Suprapubic skin (tissue), 4 donors: ENCODE results near the gene NCKAP5. TPM values are rescaled to one million over a fixed set of nuclear protein-coding genes. Genes with fewer than 3 reads are reported as not detected.

ENCODE experiments used
- DNase-seq, 2 donors: peaks; one replicate each; pipeline ENCODE4 v3.0.0-alpha.2; 2019; ENCODE audit warnings: low spot score in 2 of 2
- H3K27ac ChIP-seq: fragments of 200-600 bp; sonication (generic); one replicate; pipeline ENCODE4 v1.5.1; 2019
- H3K27me3 ChIP-seq: fragments of 200-600 bp; sonication (generic); one replicate; pipeline ENCODE4 v1.5.1; 2019
- H3K36me3 ChIP-seq: fragments of 200-600 bp; sonication (generic); one replicate; pipeline ENCODE4 v1.5.1; 2019
- H3K4me1 ChIP-seq: fragments of 200-600 bp; sonication (generic); one replicate; pipeline ENCODE4 v1.5.1; 2019
- H3K4me3 ChIP-seq: fragments of 200-600 bp; sonication (generic); one replicate; pipeline ENCODE4 v1.5.1; 2019; ENCODE audit warnings: mild to moderate bottlenecking
- H3K9me3 ChIP-seq: fragments of 200-600 bp; sonication (generic); one replicate; pipeline ENCODE4 v1.5.1; 2019
- EP300 ChIP-seq: sonication (generic); formaldehyde crosslinking; IDR thresholded peaks from one replicate; pipeline ENCODE4 v1.6.1; 2017; ENCODE audit warnings: antibody characterized with exemption
- POLR2A ChIP-seq, 2 donors: fragments of 450-650 bp; IDR thresholded peaks; one replicate each; pipeline ENCODE4 v1.6.1; 2017; ENCODE audit warnings: antibody characterized with exemption in 2 of 2, mild to moderate bottlenecking in 2 of 2, moderate library complexity in 2 of 2
- POLR2AphosphoS5 ChIP-seq, 3 donors: sonication (generic); formaldehyde crosslinking; IDR thresholded peaks; one replicate each; pipeline ENCODE4 v1.6.1; 2017; ENCODE audit warnings: antibody characterized with exemption in 3 of 3
- WGBS: methylation state at CpG from one replicate; pipeline ENCODE4 v1.1.5; 2018; 5-methylcytosine and 5-hydroxymethylcytosine counted together
- total RNA-seq, 4 donors: library from RNA; depleted of rRNA; stranded (reverse); fragments of >200 nt; gene quantifications; one replicate each; pipeline ENCODE4 v1.1.0, GENCODE V29; 2016
- TF ChIP-seq, protein P1 (sequence below), 2 donors: fragments of 200-600 bp in 1 of 2; fragments of 450-650 bp in 1 of 2; sonication (generic) in 1 of 2; IDR thresholded peaks; one replicate each; pipeline ENCODE4 v1.5.1; 2016 to 2019; ENCODE audit warnings: antibody characterized with exemption in 2 of 2, mild to moderate bottlenecking in 1 of 2, moderate library complexity in 1 of 2

The NCKAP5 gene
- total RNA-seq, 4 donors from 2014 or later: 2.8 to 6.4 (median 4.2) TPM

DNA sequence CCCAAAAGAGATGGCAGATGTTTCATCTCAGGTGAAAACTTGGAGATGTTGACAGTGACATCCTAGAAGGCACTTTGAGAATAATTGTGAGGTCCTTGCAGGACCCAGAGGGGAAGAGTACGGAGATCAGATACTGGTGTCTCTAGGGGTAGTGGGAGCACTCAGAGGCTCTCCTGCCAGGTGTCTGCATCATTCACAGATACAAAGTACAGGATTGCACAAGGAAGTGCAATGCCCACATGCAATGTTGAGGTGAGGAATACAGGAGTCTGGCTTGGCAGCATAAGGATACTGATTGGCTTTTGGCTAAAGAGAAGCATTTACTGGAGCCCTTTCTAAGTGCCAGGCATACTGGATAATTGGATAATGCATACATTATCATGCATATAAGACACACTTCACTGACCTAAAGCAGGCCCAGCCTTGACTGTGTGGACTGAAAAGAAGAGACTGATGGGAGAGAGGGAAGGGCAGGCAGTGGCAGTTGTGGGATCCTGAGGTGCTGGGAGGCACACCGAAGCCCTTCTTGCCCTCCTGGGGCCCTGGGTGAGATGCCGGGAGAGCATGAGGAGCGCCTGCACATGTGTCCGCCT is 31.0 kb upstream of the NCKAP5 start:
- TF ChIP-seq EP300 (no peak), POLR2AphosphoS5 (IDR thresholded peaks at IDR 0.05) (no peak), POLR2A (IDR thresholded peaks at IDR 0.05) (no peak)
- TF ChIP-seq, protein P1, sequence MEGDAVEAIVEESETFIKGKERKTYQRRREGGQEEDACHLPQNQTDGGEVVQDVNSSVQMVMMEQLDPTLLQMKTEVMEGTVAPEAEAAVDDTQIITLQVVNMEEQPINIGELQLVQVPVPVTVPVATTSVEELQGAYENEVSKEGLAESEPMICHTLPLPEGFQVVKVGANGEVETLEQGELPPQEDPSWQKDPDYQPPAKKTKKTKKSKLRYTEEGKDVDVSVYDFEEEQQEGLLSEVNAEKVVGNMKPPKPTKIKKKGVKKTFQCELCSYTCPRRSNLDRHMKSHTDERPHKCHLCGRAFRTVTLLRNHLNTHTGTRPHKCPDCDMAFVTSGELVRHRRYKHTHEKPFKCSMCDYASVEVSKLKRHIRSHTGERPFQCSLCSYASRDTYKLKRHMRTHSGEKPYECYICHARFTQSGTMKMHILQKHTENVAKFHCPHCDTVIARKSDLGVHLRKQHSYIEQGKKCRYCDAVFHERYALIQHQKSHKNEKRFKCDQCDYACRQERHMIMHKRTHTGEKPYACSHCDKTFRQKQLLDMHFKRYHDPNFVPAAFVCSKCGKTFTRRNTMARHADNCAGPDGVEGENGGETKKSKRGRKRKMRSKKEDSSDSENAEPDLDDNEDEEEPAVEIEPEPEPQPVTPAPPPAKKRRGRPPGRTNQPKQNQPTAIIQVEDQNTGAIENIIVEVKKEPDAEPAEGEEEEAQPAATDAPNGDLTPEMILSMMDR (IDR thresholded peaks at IDR 0.05): no peak
- Histone ChIP-seq H3K9me3 (no peaks in the 10 kb centered on the region), H3K4me1 (peaks cover 10% of the 10 kb centered on the region), H3K27ac (no peak overlapping the region), H3K36me3 (no peaks in the 10 kb centered on the region), H3K4me3 (no peak overlapping the region), H3K27me3 (no peaks in the 10 kb centered on the region)
- 57% methylated on average over 5 of the region's 5 CpGs for WGBS
- DNase-seq: no peak

DNA sequence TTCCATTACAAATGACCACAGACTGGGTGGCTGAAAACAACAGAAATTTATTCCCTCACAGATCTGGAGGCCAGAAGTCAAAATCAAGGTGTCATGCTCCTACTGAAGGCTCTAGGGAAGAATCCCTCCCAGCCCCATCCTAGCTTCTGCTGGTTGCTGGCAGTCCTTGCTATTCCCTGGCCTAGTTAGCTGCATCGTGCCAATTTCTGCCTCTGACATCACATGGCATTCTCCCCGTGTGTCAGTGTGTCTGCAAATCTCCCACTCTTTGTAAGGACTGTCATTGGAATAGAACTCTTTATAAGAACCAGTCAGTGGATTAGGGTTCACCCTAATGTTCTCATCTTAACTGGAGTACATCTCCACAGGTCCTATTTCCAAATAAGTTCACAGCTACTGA is 30.5 kb upstream of the NCKAP5 start:
- H3K27ac ChIP-seq: no peak overlapping the region
- H3K27me3 ChIP-seq: no peaks in the 10 kb centered on the region
- H3K9me3 ChIP-seq: no peaks in the 10 kb centered on the region
- DNase-seq: no peak
- peaks cover 10% of the 10 kb centered on the region for H3K4me1 ChIP-seq
- no peak for TF ChIP-seq POLR2A (IDR thresholded peaks at IDR 0.05)
- TF ChIP-seq, protein P1 (IDR thresholded peaks at IDR 0.05): no peak
- TF ChIP-seq POLR2AphosphoS5 (IDR thresholded peaks at IDR 0.05): no peak
- TF ChIP-seq EP300: no peak
- 64% methylated on average over 2 of the region's 2 CpGs for WGBS
- no peaks in the 10 kb centered on the region for H3K36me3 ChIP-seq
- H3K4me3 ChIP-seq: no peak overlapping the region

DNA sequence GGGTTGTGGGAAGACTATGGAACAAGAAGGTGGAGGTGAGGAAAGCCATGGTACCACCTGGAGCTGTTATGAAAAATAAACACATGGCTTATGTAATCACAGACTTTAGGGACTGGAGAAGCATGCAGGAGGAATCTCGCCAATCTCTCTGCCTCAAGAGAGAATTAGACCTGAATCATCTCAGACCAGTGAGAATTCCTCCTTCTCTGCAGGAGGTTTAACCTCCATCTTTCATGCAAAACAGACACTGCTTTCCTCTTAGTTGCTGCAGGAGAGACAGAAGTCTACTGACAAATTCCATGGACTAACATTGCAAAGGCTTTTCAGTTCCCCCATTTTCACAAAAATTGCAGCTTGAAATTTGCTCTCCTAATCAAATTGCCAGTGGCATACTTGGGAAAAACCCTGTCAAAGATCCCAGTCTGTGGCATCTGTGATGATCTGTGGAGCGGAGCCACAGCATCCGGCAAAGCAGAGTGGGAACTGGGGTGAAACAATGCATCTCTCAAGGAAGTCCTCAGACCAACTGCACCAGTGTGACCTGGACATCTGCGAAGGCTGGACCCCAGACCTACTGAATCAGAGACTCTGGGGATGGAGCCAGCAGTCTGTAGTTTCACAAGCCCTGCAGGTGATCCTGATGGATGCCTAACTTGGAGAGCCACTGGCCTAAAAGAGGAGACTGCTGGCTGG is 28.6 kb upstream of the NCKAP5 start:
- Histone ChIP-seq H3K4me3 (no peak overlapping the region), H3K36me3 (no peaks in the 10 kb centered on the region), H3K27me3 (no peaks in the 10 kb centered on the region), H3K4me1 (no peaks in the 10 kb centered on the region), H3K27ac (no peak overlapping the region), H3K9me3 (no peaks in the 10 kb centered on the region)
- DNase-seq: no peak
- WGBS: 78% methylated on average over 4 of the region's 4 CpGs
- TF ChIP-seq POLR2A (IDR thresholded peaks at IDR 0.05): no peak
- no peak for TF ChIP-seq EP300
- TF ChIP-seq, protein P1 (IDR thresholded peaks at IDR 0.05): no peak
- TF ChIP-seq POLR2AphosphoS5 (IDR thresholded peaks at IDR 0.05): no peak

DNA sequence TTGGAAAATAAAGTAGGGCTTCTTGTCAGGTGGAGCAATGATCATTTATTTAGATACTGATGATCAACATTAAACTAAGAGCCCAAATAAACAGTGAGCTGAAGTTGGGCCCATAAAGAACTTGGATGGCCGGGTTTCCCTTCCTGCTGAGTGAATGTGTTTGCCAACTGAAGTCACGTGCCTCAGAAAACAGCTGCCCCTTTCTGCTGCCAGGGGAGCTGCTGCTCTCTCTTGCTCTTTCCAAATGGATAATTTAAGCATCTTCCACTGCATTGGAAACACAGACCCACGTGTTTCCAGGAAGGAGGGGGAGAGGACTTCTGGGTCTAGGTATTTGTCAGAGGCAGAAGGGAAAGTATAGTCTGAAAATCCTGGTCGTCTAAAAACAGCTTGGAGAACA is 22.9 kb upstream of the NCKAP5 start:
- DNase-seq: no peak
- Histone ChIP-seq H3K27ac (no peak overlapping the region), H3K4me1 (peaks cover 29% of the 10 kb centered on the region), H3K27me3 (no peaks in the 10 kb centered on the region), H3K9me3 (no peaks in the 10 kb centered on the region), H3K36me3 (no peaks in the 10 kb centered on the region), H3K4me3 (no peak overlapping the region)
- no peak for TF ChIP-seq EP300
- 12% methylated on average over 4 of the region's 4 CpGs for WGBS

DNA sequence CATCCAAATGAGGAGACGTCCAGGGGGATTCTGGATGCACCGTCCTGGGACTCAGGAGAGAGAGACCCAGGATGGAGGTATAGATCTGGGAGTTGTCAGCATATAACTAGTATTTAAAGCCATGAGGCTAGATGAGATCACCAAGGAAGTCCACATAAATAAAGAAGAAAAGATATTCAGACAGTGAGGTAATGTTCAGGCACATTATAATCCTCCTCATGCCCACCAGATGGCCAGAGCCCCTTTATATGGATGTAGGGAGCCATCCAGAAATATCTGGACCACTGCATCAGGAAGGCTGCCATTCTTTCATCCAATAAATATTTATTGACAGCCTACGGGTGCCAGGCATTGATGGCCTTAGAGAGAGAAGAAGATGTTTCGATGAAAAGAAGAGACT is 21.2 kb upstream of the NCKAP5 start:
- TF ChIP-seq POLR2A (IDR thresholded peaks at IDR 0.05): no peak
- TF ChIP-seq POLR2AphosphoS5 (IDR thresholded peaks at IDR 0.05): no peak
- TF ChIP-seq, protein P1 (IDR thresholded peaks at IDR 0.05): no peak
- no peak for TF ChIP-seq EP300
- Histone ChIP-seq H3K4me1 (peaks cover 30% of the 10 kb centered on the region), H3K36me3 (no peaks in the 10 kb centered on the region), H3K27me3 (no peaks in the 10 kb centered on the region), H3K9me3 (no peaks in the 10 kb centered on the region), H3K27ac (no peak overlapping the region), H3K4me3 (no peak overlapping the region)
- DNase-seq: no peak
- 61% methylated on average over 4 of the region's 4 CpGs for WGBS
